ENCODE results near the gene RIN3.

Gene RIN3

DNA sequence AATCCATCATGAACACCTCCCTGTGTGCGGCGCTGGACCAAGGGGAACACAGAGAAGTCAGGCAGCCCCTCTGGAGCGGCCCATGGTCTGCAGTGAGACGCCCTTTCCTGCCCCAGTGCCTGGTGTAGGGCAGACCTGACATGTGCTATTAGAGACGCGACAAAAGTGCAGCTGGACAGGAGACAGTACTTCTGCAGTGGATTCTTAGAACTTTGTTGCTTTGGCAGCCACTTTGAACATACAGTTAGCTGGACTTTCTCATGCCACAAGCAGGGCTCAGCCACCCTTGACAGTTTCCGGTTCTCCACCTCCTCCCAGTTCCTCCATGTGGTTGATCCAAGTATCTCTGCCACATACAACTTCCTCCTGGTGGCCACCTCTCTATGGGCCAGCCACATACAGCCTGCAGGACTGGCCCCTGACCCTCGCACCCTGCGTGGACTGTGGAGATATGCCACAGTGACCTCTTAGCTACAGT, 188.9 kb downstream of the RIN3 start:
- H3K9me3 Mint-ChIP-seq: no peaks in the 10 kb centered on the region
- TF ChIP-seq, protein P1, sequence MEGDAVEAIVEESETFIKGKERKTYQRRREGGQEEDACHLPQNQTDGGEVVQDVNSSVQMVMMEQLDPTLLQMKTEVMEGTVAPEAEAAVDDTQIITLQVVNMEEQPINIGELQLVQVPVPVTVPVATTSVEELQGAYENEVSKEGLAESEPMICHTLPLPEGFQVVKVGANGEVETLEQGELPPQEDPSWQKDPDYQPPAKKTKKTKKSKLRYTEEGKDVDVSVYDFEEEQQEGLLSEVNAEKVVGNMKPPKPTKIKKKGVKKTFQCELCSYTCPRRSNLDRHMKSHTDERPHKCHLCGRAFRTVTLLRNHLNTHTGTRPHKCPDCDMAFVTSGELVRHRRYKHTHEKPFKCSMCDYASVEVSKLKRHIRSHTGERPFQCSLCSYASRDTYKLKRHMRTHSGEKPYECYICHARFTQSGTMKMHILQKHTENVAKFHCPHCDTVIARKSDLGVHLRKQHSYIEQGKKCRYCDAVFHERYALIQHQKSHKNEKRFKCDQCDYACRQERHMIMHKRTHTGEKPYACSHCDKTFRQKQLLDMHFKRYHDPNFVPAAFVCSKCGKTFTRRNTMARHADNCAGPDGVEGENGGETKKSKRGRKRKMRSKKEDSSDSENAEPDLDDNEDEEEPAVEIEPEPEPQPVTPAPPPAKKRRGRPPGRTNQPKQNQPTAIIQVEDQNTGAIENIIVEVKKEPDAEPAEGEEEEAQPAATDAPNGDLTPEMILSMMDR (IDR thresholded peaks at IDR 0.05): no peak
- H3K27ac Mint-ChIP-seq: no peak overlapping the region
- no peak for DNase-seq
- peaks cover 8% of the 10 kb centered on the region for H3K27me3 Mint-ChIP-seq (ENCODE audit: low read depth, poor library complexity)
- peaks cover 38% of the 10 kb centered on the region for H3K36me3 Mint-ChIP-seq (ENCODE audit: low read depth)
- H3K4me3 Mint-ChIP-seq: no peak overlapping the region
- H3K4me1 Mint-ChIP-seq: peaks cover 12% of the 10 kb centered on the region

DNA sequence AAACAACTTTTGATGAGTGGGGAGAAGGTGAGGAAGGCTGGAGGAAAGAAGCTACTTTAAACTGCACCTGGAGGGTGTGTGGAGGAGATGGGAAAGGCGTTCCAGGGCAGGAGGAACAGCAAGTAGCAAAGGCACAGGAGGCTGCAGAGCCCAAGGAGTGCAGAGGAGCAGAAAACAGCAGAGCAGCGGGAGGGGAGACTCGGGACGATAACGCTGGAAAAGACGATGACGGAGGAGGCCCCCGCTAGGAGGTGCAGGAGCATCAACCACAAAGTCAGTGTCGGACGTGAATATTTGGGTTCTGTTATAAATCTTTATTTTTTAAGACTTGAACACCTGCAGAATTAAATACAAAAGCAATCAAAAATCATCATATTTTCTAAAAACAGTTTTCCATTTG, 189.9 kb downstream of the RIN3 start:
- H3K4me1 Mint-ChIP-seq: peaks cover 12% of the 10 kb centered on the region
- H3K27ac Mint-ChIP-seq: no peak overlapping the region
- TF ChIP-seq, protein P1 (IDR thresholded peaks at IDR 0.05): no peak
- no peak overlapping the region for H3K4me3 Mint-ChIP-seq
- DNase-seq: no peak
- H3K9me3 Mint-ChIP-seq: no peaks in the 10 kb centered on the region
- H3K27me3 Mint-ChIP-seq (ENCODE audit: low read depth, poor library complexity): peaks cover 6% of the 10 kb centered on the region
- peaks cover 38% of the 10 kb centered on the region for H3K36me3 Mint-ChIP-seq (ENCODE audit: low read depth)

DNA sequence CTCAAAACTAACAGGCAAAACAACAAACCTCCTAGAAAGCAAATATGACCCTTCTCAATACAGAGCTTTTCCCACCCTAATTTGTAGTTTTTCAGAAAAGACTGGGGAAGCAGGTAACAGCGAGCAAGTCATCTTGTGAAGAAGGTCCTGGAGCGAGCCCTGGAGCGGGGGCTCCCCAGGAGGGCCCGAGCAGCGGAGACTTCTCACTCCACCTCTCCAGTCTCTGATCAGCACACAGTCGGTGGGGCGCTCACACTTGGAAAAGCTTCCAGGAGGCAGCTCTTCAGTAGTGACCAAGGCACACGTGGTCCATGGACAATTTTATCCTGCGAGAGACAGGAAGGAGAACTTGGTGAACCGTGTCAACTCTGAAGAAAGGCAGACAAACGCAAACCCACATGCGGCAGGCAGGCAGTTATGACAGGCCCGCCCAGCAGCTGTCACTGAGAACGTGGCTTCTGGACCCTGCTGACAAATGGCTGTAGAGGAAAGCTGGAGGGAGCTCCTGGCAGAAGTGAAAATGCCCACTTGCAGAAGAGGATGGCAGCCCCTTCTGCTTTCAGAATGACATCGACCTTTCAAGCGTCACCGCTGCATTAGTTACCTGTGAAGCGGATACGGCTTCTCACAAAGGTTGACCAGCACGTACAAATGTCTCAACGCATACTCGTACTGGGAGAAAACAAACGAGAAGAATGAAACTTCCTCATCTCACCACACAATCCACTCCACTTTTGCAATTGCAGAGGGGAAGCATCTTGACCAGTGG, 190.6 kb downstream of the RIN3 start:
- H3K27me3 Mint-ChIP-seq (ENCODE audit: low read depth, poor library complexity): peaks cover 3% of the 10 kb centered on the region
- no peak for DNase-seq
- TF ChIP-seq, protein P1 (IDR thresholded peaks at IDR 0.05): no peak
- no peak overlapping the region for H3K4me3 Mint-ChIP-seq
- H3K36me3 Mint-ChIP-seq (ENCODE audit: low read depth): peaks cover 38% of the 10 kb centered on the region
- H3K9me3 Mint-ChIP-seq: no peaks in the 10 kb centered on the region
- peaks cover 18% of the 10 kb centered on the region for H3K4me1 Mint-ChIP-seq
- H3K27ac Mint-ChIP-seq: peak overlapping the region; percentile 81

DNA sequence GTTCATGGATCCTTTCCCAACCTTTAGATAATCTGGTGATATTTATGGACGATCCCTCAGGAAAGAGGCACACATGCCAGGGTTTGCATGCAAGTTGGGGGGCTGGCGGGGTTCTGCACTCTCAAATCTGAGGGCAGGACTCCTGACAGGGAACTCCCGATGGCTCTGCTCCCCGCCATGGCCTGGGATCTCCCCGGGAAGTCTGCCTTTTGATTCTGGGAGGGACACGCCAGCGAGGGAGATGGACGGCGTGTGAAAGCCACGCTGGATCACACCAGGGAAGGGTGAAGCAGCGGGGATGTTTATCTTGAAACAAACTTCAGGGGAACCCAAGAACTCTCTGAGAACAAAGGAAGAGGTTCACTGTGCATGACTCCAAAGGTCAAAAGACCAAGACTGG, 191.2 kb downstream of the RIN3 start:
- TF ChIP-seq, protein P1 (IDR thresholded peaks at IDR 0.05): no peak
- no peak overlapping the region for H3K4me3 Mint-ChIP-seq
- H3K36me3 Mint-ChIP-seq (ENCODE audit: low read depth): peaks cover 38% of the 10 kb centered on the region
- no peak for DNase-seq
- H3K4me1 Mint-ChIP-seq: peaks cover 21% of the 10 kb centered on the region
- H3K27ac Mint-ChIP-seq: peak overlapping the region; percentile 81
- peaks cover 3% of the 10 kb centered on the region for H3K27me3 Mint-ChIP-seq (ENCODE audit: low read depth, poor library complexity)
- no peaks in the 10 kb centered on the region for H3K9me3 Mint-ChIP-seq

DNA sequence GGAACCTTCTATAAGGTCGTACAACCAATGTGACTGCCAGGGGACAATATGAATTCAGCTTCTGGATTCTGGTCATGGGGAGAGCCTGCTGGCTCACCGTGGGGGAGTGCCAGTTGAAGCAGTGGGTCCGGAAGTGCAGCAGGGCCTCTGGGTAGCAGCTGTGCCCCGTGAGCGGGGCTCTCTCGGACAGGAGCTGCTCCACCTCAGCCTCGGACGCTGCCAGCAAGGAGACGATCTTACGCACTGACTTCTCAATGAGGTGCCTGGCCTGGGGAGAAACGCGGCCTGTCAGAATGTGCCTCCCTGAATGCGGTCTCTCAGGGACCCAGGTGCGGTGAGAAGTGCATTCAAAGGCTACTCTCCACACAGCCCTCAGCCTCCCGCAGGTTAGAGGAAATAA, 192.8 kb downstream of the RIN3 start:
- no peak for DNase-seq
- Mint-ChIP-seq H3K27me3 (ENCODE audit: low read depth, poor library complexity) (peaks cover 5% of the 10 kb centered on the region), H3K36me3 (ENCODE audit: low read depth) (peaks cover 38% of the 10 kb centered on the region), H3K9me3 (no peaks in the 10 kb centered on the region), H3K4me1 (peaks cover 21% of the 10 kb centered on the region), H3K27ac (no peak overlapping the region), H3K4me3 (no peak overlapping the region)
- TF ChIP-seq, protein P1 (IDR thresholded peaks at IDR 0.05): no peak
